NCI-H1417 (cell line): Measurements from ENCODE around the gene FHAD1.

Source experiments
- DNase-seq, 3 experiments: peaks; one replicate each; lab custom pipeline; 2025; lab: John Stamatoyannopoulos, UW

FHAD1 gene

GRCh38 chr1:15439325-15439724 is 192.3 kb downstream of the FHAD1 start:
- DNase-seq, result no peak

- DNase-seq, result no peak
These were observed 193.3 kb downstream of the FHAD1 start for GRCh38 chr1:15440357-15440756.

GRCh38 chr1:15441247-15441646 is 194.2 kb downstream of the FHAD1 start:
- DNase-seq, result no peak

- no peak for DNase-seq
These were observed 195.1 kb downstream of the FHAD1 start for GRCh38 chr1:15442119-15442518.

GRCh38 chr1:15442759-15443158 is 195.7 kb downstream of the FHAD1 start:
- no peak for DNase-seq

- DNase-seq, result no peak
These were observed 196.3 kb downstream of the FHAD1 start for GRCh38 chr1:15443281-15443680.

- DNase-seq, result no peak
These were observed 197.7 kb downstream of the FHAD1 start for GRCh38 chr1:15444468-15445389.

- no peak for DNase-seq
These were observed 198.5 kb downstream of the FHAD1 start for GRCh38 chr1:15445390-15446122.

- DNase-seq, result no peak
These were observed 199.2 kb downstream of the FHAD1 start for GRCh38 chr1:15446212-15446611.
